ENCODE measurements around the gene CACNG6. TPM values are rescaled to one million over a fixed set of nuclear protein-coding genes. Genes with fewer than 3 reads are reported as not detected.

Gene CACNG6
- polyA plus RNA-seq, 1 experiment: 0.04 TPM

GRCh38 chr19:54041969-54042606, 50.7 kb downstream of the CACNG6 start:
- Histone ChIP-seq H3K36me3 (ENCODE audit: control insufficient read depth, insufficient read depth, low read length) (no peaks in the 10 kb centered on the region), H3K4me3 (ENCODE audit: low read depth, low read length) (no peak overlapping the region), H3K27me3 (ENCODE audit: control insufficient read depth, insufficient read depth, low read length) (no peaks in the 10 kb centered on the region)
- no peak for DNase-seq (ENCODE audit: low read depth)
- ChIA-PET POLR2A (no interaction called here), CTCF (interaction anchor here (1.1 to 2.4 kb wide), 5 partner anchors 12 to 249 kb away, joined by 3 to 13 read pairs (median 3); no protein-coding TSS in a partner anchor)
- TF ChIP-seq, protein P1, sequence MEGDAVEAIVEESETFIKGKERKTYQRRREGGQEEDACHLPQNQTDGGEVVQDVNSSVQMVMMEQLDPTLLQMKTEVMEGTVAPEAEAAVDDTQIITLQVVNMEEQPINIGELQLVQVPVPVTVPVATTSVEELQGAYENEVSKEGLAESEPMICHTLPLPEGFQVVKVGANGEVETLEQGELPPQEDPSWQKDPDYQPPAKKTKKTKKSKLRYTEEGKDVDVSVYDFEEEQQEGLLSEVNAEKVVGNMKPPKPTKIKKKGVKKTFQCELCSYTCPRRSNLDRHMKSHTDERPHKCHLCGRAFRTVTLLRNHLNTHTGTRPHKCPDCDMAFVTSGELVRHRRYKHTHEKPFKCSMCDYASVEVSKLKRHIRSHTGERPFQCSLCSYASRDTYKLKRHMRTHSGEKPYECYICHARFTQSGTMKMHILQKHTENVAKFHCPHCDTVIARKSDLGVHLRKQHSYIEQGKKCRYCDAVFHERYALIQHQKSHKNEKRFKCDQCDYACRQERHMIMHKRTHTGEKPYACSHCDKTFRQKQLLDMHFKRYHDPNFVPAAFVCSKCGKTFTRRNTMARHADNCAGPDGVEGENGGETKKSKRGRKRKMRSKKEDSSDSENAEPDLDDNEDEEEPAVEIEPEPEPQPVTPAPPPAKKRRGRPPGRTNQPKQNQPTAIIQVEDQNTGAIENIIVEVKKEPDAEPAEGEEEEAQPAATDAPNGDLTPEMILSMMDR (IDR thresholded peaks at IDR 0.05; ENCODE audit: insufficient read depth, low read depth, low read length): no peak

GRCh38 chr19:54042989-54043388, 51.6 kb downstream of the CACNG6 start:
- no peaks in the 10 kb centered on the region for H3K27me3 ChIP-seq (ENCODE audit: control insufficient read depth, insufficient read depth, low read length)
- DNase-seq (ENCODE audit: low read depth): no peak
- ChIA-PET CTCF (interaction anchor here (1.5 to 2.4 kb wide), 3 partner anchors 11 to 19 kb away, joined by 5 to 13 read pairs (median 9); no protein-coding TSS in a partner anchor), POLR2A (no interaction called here)
- TF ChIP-seq, protein P1 (IDR thresholded peaks at IDR 0.05; ENCODE audit: insufficient read depth, low read depth, low read length): no peak
- no peaks in the 10 kb centered on the region for H3K36me3 ChIP-seq (ENCODE audit: control insufficient read depth, insufficient read depth, low read length)
- H3K4me3 ChIP-seq (ENCODE audit: low read depth, low read length): no peak overlapping the region

DNA sequence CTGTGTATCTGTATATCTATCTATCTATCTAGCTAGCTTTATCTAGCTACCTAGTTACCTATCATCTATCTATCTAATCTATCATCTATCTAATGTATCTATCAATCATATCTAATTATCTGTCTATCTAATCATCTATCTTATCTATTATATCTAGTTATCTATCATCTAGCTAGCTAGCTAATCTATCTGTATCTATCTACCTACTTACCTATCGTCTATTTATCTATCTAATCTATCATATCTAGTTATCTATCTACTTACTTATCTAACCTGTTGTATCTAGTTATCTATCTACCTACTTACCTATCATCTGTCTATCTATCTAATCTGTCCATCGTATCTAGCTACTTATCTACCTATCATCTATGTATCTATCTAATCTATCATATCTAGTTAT, 54.3 kb downstream of the CACNG6 start:
- H3K36me3 ChIP-seq (ENCODE audit: control insufficient read depth, insufficient read depth, low read length): no peaks in the 10 kb centered on the region
- H3K27me3 ChIP-seq (ENCODE audit: control insufficient read depth, insufficient read depth, low read length): no peaks in the 10 kb centered on the region
- ChIA-PET POLR2A (no interaction called here), CTCF (no interaction called here)
- no peak for DNase-seq (ENCODE audit: low read depth)
- TF ChIP-seq, protein P1 (IDR thresholded peaks at IDR 0.05; ENCODE audit: insufficient read depth, low read depth, low read length): no peak
- no peak overlapping the region for H3K4me3 ChIP-seq (ENCODE audit: low read depth, low read length)

GRCh38 chr19:54047616-54048015, 56.2 kb downstream of the CACNG6 start:
- H3K27me3 ChIP-seq (ENCODE audit: control insufficient read depth, insufficient read depth, low read length): no peaks in the 10 kb centered on the region
- no peaks in the 10 kb centered on the region for H3K36me3 ChIP-seq (ENCODE audit: control insufficient read depth, insufficient read depth, low read length)
- ChIA-PET CTCF (no interaction called here), POLR2A (no interaction called here)
- DNase-seq (ENCODE audit: low read depth): no peak
- H3K4me3 ChIP-seq (ENCODE audit: low read depth, low read length): no peak overlapping the region
- TF ChIP-seq, protein P1 (IDR thresholded peaks at IDR 0.05; ENCODE audit: insufficient read depth, low read depth, low read length): no peak

Small RNAs within 50 kb of the gene (small RNA-seq; reads per million reads assigned to genes)
- not detected for gene AC012314.20 (ENCODE audit: insufficient read length, low read depth, low replicate concordance)

Other genes with a start within 250 kb of the CACNG6 start
- not detected in 2 replicates for gene NLRP12, start 167.3 kb upstream of the CACNG6 start, polyA plus RNA-seq (2011; rRNA removed)
- gene MYADM, start 123.8 kb upstream of the CACNG6 start, polyA plus RNA-seq (2011; rRNA removed): 92.9 and 134 TPM in 2 replicates
- not detected in 2 replicates for gene PRKCG, start 109.4 kb upstream of the CACNG6 start, polyA plus RNA-seq (2011; rRNA removed)
- gene CACNG7, start 82.4 kb upstream of the CACNG6 start, polyA plus RNA-seq (2011; rRNA removed): 0.50 and 0.90 TPM in 2 replicates
- 0.01 and 0.02 TPM in 2 replicates for gene CACNG8, start 28.7 kb upstream of the CACNG6 start, polyA plus RNA-seq (2011; rRNA removed)
- not detected in 2 replicates for gene VSTM1, start 72.3 kb downstream of the CACNG6 start, polyA plus RNA-seq (2011; rRNA removed)
- gene TARM1, start 89.7 kb downstream of the CACNG6 start, polyA plus RNA-seq (2011; rRNA removed): not detected in 2 replicates
- gene OSCAR, start 109.2 kb downstream of the CACNG6 start, polyA plus RNA-seq (2011; rRNA removed): 0.27 and 0.66 TPM in 2 replicates
- gene NDUFA3, start 111.2 kb downstream of the CACNG6 start, polyA plus RNA-seq (2011; rRNA removed): 26.6 and 45.8 TPM in 2 replicates
- gene TFPT, start 124.0 kb downstream of the CACNG6 start, polyA plus RNA-seq (2011; rRNA removed): 15.3 and 18.8 TPM in 2 replicates
- gene PRPF31, start 124.1 kb downstream of the CACNG6 start, polyA plus RNA-seq (2011; rRNA removed): 27.7 and 39.4 TPM in 2 replicates
- gene CNOT3, start 146.1 kb downstream of the CACNG6 start, polyA plus RNA-seq (2011; rRNA removed): 6.2 and 6.3 TPM in 2 replicates
- 3.7 and 4.4 TPM in 2 replicates for gene LENG1, start 168.1 kb downstream of the CACNG6 start, polyA plus RNA-seq (2011; rRNA removed)
- 0.54 and 0.55 TPM in 2 replicates for gene TMC4, start 181.5 kb downstream of the CACNG6 start, polyA plus RNA-seq (2011; rRNA removed)
- gene MBOAT7, start 197.9 kb downstream of the CACNG6 start, polyA plus RNA-seq (2011; rRNA removed): 75.1 and 101 TPM in 2 replicates
- 36.2 and 53.9 TPM in 2 replicates for gene TSEN34, start 199.7 kb downstream of the CACNG6 start, polyA plus RNA-seq (2011; rRNA removed)
- 2,387 and 3,504 TPM in 2 replicates for gene RPS9, start 209.2 kb downstream of the CACNG6 start, polyA plus RNA-seq (2011; rRNA removed)
- not detected in 2 replicates for gene LILRB3, start 231.4 kb downstream of the CACNG6 start, polyA plus RNA-seq (2011; rRNA removed)

All from BJ (cell line).